HepG2 (cell line): ENCODE measurements around the gene DCAF7. TPM values are rescaled to one million over a fixed set of nuclear protein-coding genes. Genes with fewer than 3 reads are reported as not detected.
A peak's percentile ranks its signal among the peaks of the same experiment; 100 is the strongest.

Experiments
- ATF7 ChIP-seq, 2 experiments: fragments of 450-650 bp in 1 of 2; sonication (generic) in 1 of 2; formaldehyde crosslinking in 1 of 2; IDR thresholded peaks; 2 replicates each; pipeline versions ENCODE4 v1.4.0 to v1.6.1; 2016 to 2020; ENCODE audit warnings: antibody characterized with exemption in 1 of 2, mild to moderate bottlenecking in 1 of 2, missing genetic modification reagents in 1 of 2
- CBFB ChIP-seq: sonication (generic); formaldehyde crosslinking; IDR thresholded peaks from 2 replicates; pipeline ENCODE4 v1.4.0; 2020; ENCODE audit warnings: missing genetic modification reagents
- MATR3 ChIP-seq: sonication (generic); formaldehyde crosslinking; IDR thresholded peaks from 2 replicates; pipeline ENCODE4 v1.4.0; 2020; ENCODE audit warnings: missing genetic modification reagents
- PITX1 ChIP-seq: sonication (generic); formaldehyde crosslinking; IDR thresholded peaks from 2 replicates; pipeline ENCODE4 v1.5.1; 2020; ENCODE audit warnings: mild to moderate bottlenecking, missing genetic modification reagents
- POGK ChIP-seq: sonication (generic); formaldehyde crosslinking; conservative IDR thresholded peaks from 2 replicates; pipeline ENCODE4 v1.8.0; 2022; ENCODE audit warnings: mild to moderate bottlenecking, moderate library complexity, missing genetic modification reagents
- RBAK ChIP-seq: sonication (generic); formaldehyde crosslinking; IDR thresholded peaks from 2 replicates; pipeline ENCODE4 v1.5.1; 2020; ENCODE audit warnings: mild to moderate bottlenecking, missing genetic modification reagents
- SMARCC2 ChIP-seq: fragments of 450-650 bp; IDR thresholded peaks from 2 replicates; pipeline ENCODE4 v1.6.1; 2017; ENCODE audit warnings: antibody characterized with exemption, mild to moderate bottlenecking
- SOX5 ChIP-seq: IDR thresholded peaks from 2 replicates; pipeline ENCODE4 v1.6.1; 2016; ENCODE audit warnings: borderline replicate concordance
- SRSF1 ChIP-seq: fragments of 200-400 bp; formaldehyde crosslinking; optimal IDR thresholded peaks from 2 replicates; pipeline ENCODE3; 2017; ENCODE audit warnings: mild to moderate bottlenecking, low read depth, low read length, moderate library complexity
- ZBTB40 ChIP-seq, 2 experiments: fragments of 450-650 bp in 1 of 2; sonication (generic) in 1 of 2; formaldehyde crosslinking in 1 of 2; IDR thresholded peaks; 2 replicates each; pipeline versions ENCODE4 v1.6.1 to v1.8.0; 2016 to 2022; ENCODE audit warnings: antibody characterized with exemption in 1 of 2, mild to moderate bottlenecking in 1 of 2, missing genetic modification reagents in 1 of 2
- ZNF121 ChIP-seq: sonication (generic); formaldehyde crosslinking; IDR thresholded peaks from 2 replicates; pipeline ENCODE4 v1.5.0; 2020; ENCODE audit warnings: mild to moderate bottlenecking, missing genetic modification reagents
- ZNF790 ChIP-seq: sonication (generic); formaldehyde crosslinking; IDR thresholded peaks from 2 replicates; pipeline ENCODE4 v1.8.0; 2022; ENCODE audit warnings: missing genetic modification reagents, mild to moderate bottlenecking, borderline replicate concordance
- ZSCAN25 ChIP-seq: sonication (generic); formaldehyde crosslinking; IDR thresholded peaks from 2 replicates; pipeline ENCODE4 v1.8.0; 2022; ENCODE audit warnings: mild to moderate bottlenecking, missing genetic modification reagents
- polyA plus RNA-seq, 8 experiments: library from polyadenylated mRNA; depleted of rRNA in 3 of 8; stranded (reverse) in 7 of 8; unstranded in 1 of 8; fragments of >200 nt; fragmentation: Illumina TruSeq in 4 of 8; extraction: Trizol in 4 of 8; gene quantifications; 2 replicates each; pipeline versions ENCODE4 v1.2.1 to v1.2.3, GENCODE V29; 2011 to 2016; ENCODE audit warnings: low read depth in 4 of 8, missing spikeins in 1 of 8, mixed read lengths in 1 of 8; ENCODE audit not compliant: insufficient read depth in 1 of 8
- total RNA-seq, 5 experiments: library from RNA; depleted of rRNA; stranded (reverse); fragments of >200 nt; fragmentation: Illumina TruSeq; extraction: Trizol; gene quantifications; 2 replicates each; pipeline ENCODE4 v1.2.3, GENCODE V29; 2016; ENCODE audit warnings: low read depth in 1 of 5
- TF ChIP-seq, protein P1 (sequence below): sonication (generic); formaldehyde crosslinking; IDR thresholded peaks from 2 replicates; pipeline ENCODE4 v1.5.1; 2020; ENCODE audit warnings: missing genetic modification reagents, mild to moderate bottlenecking, borderline replicate concordance

The DCAF7 gene
- total and polyA plus RNA-seq, 2 of the 13 experiments (the other 11 are each of a cell fraction or from before 2014, with no cell fraction given), result 55.2 to 73.4 TPM

DNA sequence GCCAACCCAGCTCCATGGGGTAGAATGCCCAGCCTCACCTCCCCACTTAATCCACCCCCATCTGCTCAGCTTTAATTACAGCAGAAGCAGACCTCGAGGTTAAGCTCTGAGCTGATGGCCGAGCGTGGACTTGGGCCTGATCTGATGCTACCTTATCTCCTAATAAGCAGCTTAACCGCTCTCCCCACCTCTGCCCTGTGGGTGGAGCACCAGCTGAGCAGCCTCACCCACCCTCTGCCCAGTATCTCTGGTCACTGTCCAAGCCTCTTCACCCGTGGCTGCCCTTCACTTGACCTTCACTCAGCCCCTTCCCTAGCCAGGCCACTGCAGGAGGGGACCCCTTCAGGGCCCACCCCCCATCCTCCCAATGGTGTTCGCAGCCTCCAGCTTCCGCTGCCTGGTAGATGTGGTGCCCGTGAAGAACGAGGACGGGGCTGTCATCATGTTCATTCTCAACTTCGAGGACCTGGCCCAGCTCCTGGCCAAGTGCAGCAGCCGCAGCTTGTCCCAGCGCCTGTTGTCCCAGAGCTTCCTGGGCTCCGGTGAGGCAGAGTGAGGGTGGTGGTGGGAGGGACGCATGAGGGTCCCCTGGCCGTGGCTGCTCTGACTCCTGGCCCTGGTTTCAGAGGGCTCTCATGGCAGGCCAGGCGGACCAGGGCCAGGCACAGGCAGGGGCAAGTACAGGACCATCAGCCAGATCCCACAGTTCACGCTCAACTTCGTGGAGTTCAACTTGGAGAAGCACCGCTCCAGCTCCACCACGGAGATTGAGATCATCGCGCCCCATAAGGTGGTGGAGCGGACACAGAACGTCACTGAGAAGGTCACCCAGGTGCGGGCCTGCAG, 20.3 kb upstream of the DCAF7 start (continued):
- no peak for TF ChIP-seq ZBTB40 (IDR thresholded peaks at IDR 0.05)
- TF ChIP-seq ZBTB40 (CRISPR knock-in tag; IDR thresholded peaks at IDR 0.05), result no peak; the same call in 1 of the 2 replicates
- no peak for TF ChIP-seq ATF7 (IDR thresholded peaks at IDR 0.05)
- TF ChIP-seq ATF7 (CRISPR knock-in tag; IDR thresholded peaks at IDR 0.05), result no peak
- 0 out of 2 replicates have a peak, but pooled peaks have one; percentile 16 for TF ChIP-seq POGK (CRISPR knock-in tag)
- no peak for TF ChIP-seq ZNF790 (CRISPR knock-in tag)
- no peak for TF ChIP-seq RBAK
- peak; percentile 32 for TF ChIP-seq SRSF1
- TF ChIP-seq ZNF121 (CRISPR knock-in tag), result peak; percentile 57
- peak; percentile 75 for TF ChIP-seq ZSCAN25
- no peak for TF ChIP-seq SMARCC2
- no peak for TF ChIP-seq MATR3 (CRISPR knock-in tag)
- TF ChIP-seq CBFB (CRISPR knock-in tag), result no peak
- TF ChIP-seq SOX5, result no peak
- TF ChIP-seq, protein P1, sequence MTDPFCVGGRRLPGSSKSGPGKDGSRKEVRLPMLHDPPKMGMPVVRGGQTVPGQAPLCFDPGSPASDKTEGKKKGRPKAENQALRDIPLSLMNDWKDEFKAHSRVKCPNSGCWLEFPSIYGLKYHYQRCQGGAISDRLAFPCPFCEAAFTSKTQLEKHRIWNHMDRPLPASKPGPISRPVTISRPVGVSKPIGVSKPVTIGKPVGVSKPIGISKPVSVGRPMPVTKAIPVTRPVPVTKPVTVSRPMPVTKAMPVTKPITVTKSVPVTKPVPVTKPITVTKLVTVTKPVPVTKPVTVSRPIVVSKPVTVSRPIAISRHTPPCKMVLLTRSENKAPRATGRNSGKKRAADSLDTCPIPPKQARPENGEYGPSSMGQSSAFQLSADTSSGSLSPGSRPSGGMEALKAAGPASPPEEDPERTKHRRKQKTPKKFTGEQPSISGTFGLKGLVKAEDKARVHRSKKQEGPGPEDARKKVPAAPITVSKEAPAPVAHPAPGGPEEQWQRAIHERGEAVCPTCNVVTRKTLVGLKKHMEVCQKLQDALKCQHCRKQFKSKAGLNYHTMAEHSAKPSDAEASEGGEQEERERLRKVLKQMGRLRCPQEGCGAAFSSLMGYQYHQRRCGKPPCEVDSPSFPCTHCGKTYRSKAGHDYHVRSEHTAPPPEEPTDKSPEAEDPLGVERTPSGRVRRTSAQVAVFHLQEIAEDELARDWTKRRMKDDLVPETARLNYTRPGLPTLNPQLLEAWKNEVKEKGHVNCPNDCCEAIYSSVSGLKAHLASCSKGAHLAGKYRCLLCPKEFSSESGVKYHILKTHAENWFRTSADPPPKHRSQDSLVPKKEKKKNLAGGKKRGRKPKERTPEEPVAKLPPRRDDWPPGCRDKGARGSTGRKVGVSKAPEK (CRISPR knock-in tag), result peak; percentile 79; the same call in 1 of the 2 replicates
- peak; percentile 14; the same call in 1 of the 2 replicates for TF ChIP-seq PITX1
